Neural progenitor cell (in vitro differentiated cells): ENCODE measurements around the gene STPG3. TPM values are rescaled to one million over a fixed set of nuclear protein-coding genes. Genes with fewer than 3 reads are reported as not detected.

ENCODE experiments used
- DNase-seq: peaks from one replicate; pipeline ENCODE4 v3.0.0-alpha.2; 2016; ENCODE audit warnings: low spot score
- H2AFZ ChIP-seq: fragments of 200-600 bp; sonication (generic); replicated peaks from 2 replicates; pipeline ENCODE4 v1.6.1; 2016; ENCODE audit warnings: antibody characterized with exemption
- H3F3A ChIP-seq: fragments of 200-600 bp; sonication (generic); 2 replicates; pipeline ENCODE4 v1.6.1; 2016; ENCODE audit warnings: antibody characterized with exemption, low read depth
- H3K27ac ChIP-seq: fragments of 200-600 bp; sonication (generic); 2 replicates; pipeline ENCODE4 v1.5.1; 2016; ENCODE audit warnings: mild to moderate bottlenecking
- H3K27me3 ChIP-seq: fragments of 200-600 bp; sonication (generic); 2 replicates; pipeline ENCODE4 v1.6.1; 2016; ENCODE audit warnings: mild to moderate bottlenecking, moderate library complexity
- H3K36me3 ChIP-seq: fragments of 200-600 bp; sonication (generic); 2 replicates; pipeline ENCODE4 v1.5.1; 2016
- H3K4me1 ChIP-seq: fragments of 200-600 bp; sonication (generic); 2 replicates; pipeline ENCODE4 v1.6.1; 2016; ENCODE audit warnings: mixed run types
- H3K4me2 ChIP-seq: fragments of 200-600 bp; sonication (generic); 2 replicates; pipeline ENCODE4 v1.6.1; 2016
- H3K4me3 ChIP-seq: fragments of 200-600 bp; sonication (generic); 2 replicates; pipeline ENCODE4 v1.5.1; 2016
- H3K79me2 ChIP-seq: fragments of 200-600 bp; sonication (generic); 2 replicates; pipeline ENCODE4 v1.6.1; 2016; ENCODE audit warnings: low read depth
- H3K9ac ChIP-seq: fragments of 200-600 bp; sonication (generic); 2 replicates; pipeline ENCODE4 v1.6.1; 2016
- H3K9me3 ChIP-seq: fragments of 200-600 bp; sonication (generic); 2 replicates; pipeline ENCODE4 v1.5.1; 2016; ENCODE audit warnings: low read depth
- H4K20me1 ChIP-seq: fragments of 200-600 bp; sonication (generic); 2 replicates; pipeline ENCODE4 v1.6.1; 2016; ENCODE audit warnings: low read depth
- H3K27ac Mint-ChIP-seq: 3 replicates; pipeline ENCODE4 v1.8.0; 2021; ENCODE audit warnings: mixed read lengths
- H3K27me3 Mint-ChIP-seq: 2 replicates; pipeline ENCODE4 v1.8.0; 2022; ENCODE audit warnings: low read depth, mild to moderate bottlenecking, inconsistent platforms, moderate library complexity, mixed read lengths; ENCODE audit not compliant: insufficient read depth
- H3K36me3 Mint-ChIP-seq: 3 replicates; pipeline ENCODE4 v1.8.0; 2021; ENCODE audit warnings: mixed read lengths
- H3K4me1 Mint-ChIP-seq: 3 replicates; pipeline ENCODE4 v1.8.0; 2021; ENCODE audit warnings: mixed read lengths
- H3K4me3 Mint-ChIP-seq: 3 replicates; pipeline ENCODE4 v1.8.0; 2021; ENCODE audit warnings: mild to moderate bottlenecking, moderate library complexity, mixed read lengths
- H3K9me3 Mint-ChIP-seq: 3 replicates; pipeline ENCODE4 v1.8.0; 2020; ENCODE audit warnings: mixed read lengths
- CTCF ChIP-seq: fragments of 200-600 bp; sonication (generic); IDR thresholded peaks from 2 replicates; pipeline ENCODE4 v1.5.1; 2017; ENCODE audit warnings: antibody characterized with exemption, mild to moderate bottlenecking
- EZH2 ChIP-seq: fragments of 200-600 bp; sonication (generic); IDR thresholded peaks from 2 replicates; pipeline ENCODE4 v1.6.1; 2017; ENCODE audit warnings: antibody characterized with exemption, mild to moderate bottlenecking, moderate library complexity
- EZH2phosphoT487 ChIP-seq: fragments of 200-600 bp; sonication (generic); IDR thresholded peaks from 2 replicates; pipeline ENCODE4 v1.6.1; 2017; ENCODE audit warnings: antibody characterized with exemption
- total RNA-seq: library from RNA; depleted of rRNA; stranded (reverse); fragments of >200 nt; gene quantifications from 2 replicates; pipeline ENCODE4 v1.2.3, GENCODE V29; 2015; ENCODE audit warnings: low replicate concordance

Gene STPG3
- total RNA-seq: not detected in 2 replicates

- peaks cover 32% of the 10 kb centered on the region for H3K4me1 Mint-ChIP-seq
- H3K36me3 ChIP-seq: no peaks in the 10 kb centered on the region
- H3K4me3 ChIP-seq: no peak within 1 kb of the TSS
- no peak for DNase-seq
- no peak within 1 kb of the TSS for H3K4me2 ChIP-seq
- H3K27ac ChIP-seq: no peak within 1 kb of the TSS
- peak within 1 kb of the TSS; percentile 84 for H3K27ac Mint-ChIP-seq
- H3K9me3 ChIP-seq: no peaks in the 10 kb centered on the region
- H3K27me3 ChIP-seq: peaks cover 6% of the 10 kb centered on the region
- H4K20me1 ChIP-seq: peaks cover 10% of the 10 kb centered on the region
- H3F3A ChIP-seq: peaks cover 10% of the 10 kb centered on the region
- no peak within 1 kb of the TSS for H3K9ac ChIP-seq
- H3K79me2 ChIP-seq: peaks cover 9% of the 10 kb centered on the region
- no peaks in the 10 kb centered on the region for H3K9me3 Mint-ChIP-seq
- TF ChIP-seq CTCF (no peak), EZH2 (no peak)
- H2AFZ ChIP-seq: no peak within 1 kb of the TSS
- peak within 1 kb of the TSS; percentile 71 for H3K4me3 Mint-ChIP-seq
- H3K27me3 Mint-ChIP-seq: peaks cover 3% of the 10 kb centered on the region
- no peaks in the 10 kb centered on the region for H3K36me3 Mint-ChIP-seq
- H3K4me1 ChIP-seq: peaks cover 28% of the 10 kb centered on the region
Observed at GRCh38 chr9:137251194-137251461, at the start of gene STPG3. Gene STPG3, plus strand, starts transcription at chr9:137251286. Its CDS starts 1 bp downstream, at chr9:137251287.

- Mint-ChIP-seq H3K4me3 (peak overlapping the region; percentile 97), H3K27ac (no peak overlapping the region), H3K9me3 (no peaks in the 10 kb centered on the region), H3K4me1 (peaks cover 34% of the 10 kb centered on the region), H3K36me3 (peaks cover 7% of the 10 kb centered on the region), H3K27me3 (peaks cover 15% of the 10 kb centered on the region)
- no peaks in the 10 kb centered on the region for H3K9me3 ChIP-seq
- H3K79me2 ChIP-seq: peaks cover 71% of the 10 kb centered on the region
- H3K4me2 ChIP-seq: no peak overlapping the region
- no peak overlapping the region for H3K4me3 ChIP-seq
- H4K20me1 ChIP-seq: peaks cover 44% of the 10 kb centered on the region
- peaks cover 27% of the 10 kb centered on the region for H3K4me1 ChIP-seq
- H3K9ac ChIP-seq: no peak overlapping the region
- H2AFZ ChIP-seq: no peak overlapping the region
- no peak for DNase-seq
- peaks cover 34% of the 10 kb centered on the region for H3F3A ChIP-seq
- no peak for TF ChIP-seq EZH2phosphoT487
- TF ChIP-seq CTCF: no peak
- no peak for TF ChIP-seq EZH2
- no peak overlapping the region for H3K27ac ChIP-seq
- peaks cover 7% of the 10 kb centered on the region for H3K27me3 ChIP-seq
- H3K36me3 ChIP-seq: no peaks in the 10 kb centered on the region
Observed at GRCh38 chr9:137202966-137203365, 48.1 kb upstream of the STPG3 start.

- no peaks in the 10 kb centered on the region for H3K9me3 Mint-ChIP-seq
- H3K36me3 Mint-ChIP-seq: peaks cover 11% of the 10 kb centered on the region
- peaks cover 31% of the 10 kb centered on the region for H3K4me1 Mint-ChIP-seq
- peaks cover 34% of the 10 kb centered on the region for H3F3A ChIP-seq
- H3K4me1 ChIP-seq: peaks cover 22% of the 10 kb centered on the region
- peaks cover 54% of the 10 kb centered on the region for H3K79me2 ChIP-seq
- DNase-seq: no peak
- H2AFZ ChIP-seq: no peak overlapping the region
- no peak overlapping the region for H3K27ac Mint-ChIP-seq
- H3K4me3 Mint-ChIP-seq: peak overlapping the region; percentile 97
- peak overlapping the region; percentile 100 for H3K4me3 ChIP-seq
- peak overlapping the region; percentile 97 for H3K4me2 ChIP-seq
- no peaks in the 10 kb centered on the region for H3K36me3 ChIP-seq
- H3K27me3 ChIP-seq: peaks cover 2% of the 10 kb centered on the region
- peak overlapping the region; percentile 97 for H3K9ac ChIP-seq
- H3K27ac ChIP-seq: no peak overlapping the region
- peaks cover 17% of the 10 kb centered on the region for H3K27me3 Mint-ChIP-seq
- peaks cover 26% of the 10 kb centered on the region for H4K20me1 ChIP-seq
- TF ChIP-seq EZH2phosphoT487: no peak
- TF ChIP-seq CTCF: no peak
- TF ChIP-seq EZH2: no peak
- H3K9me3 ChIP-seq: no peaks in the 10 kb centered on the region
Observed at GRCh38 chr9:137204731-137205125, 46.4 kb upstream of the STPG3 start.
